Smooth muscle cell (in vitro differentiated cells): ENCODE results near the gene ZSWIM5. TPM values are rescaled to one million over a fixed set of nuclear protein-coding genes. Genes with fewer than 3 reads are reported as not detected.

Experiments used
- DNase-seq: peaks from one replicate; lab custom pipeline; 2025; ENCODE audit not compliant: unreplicated experiment; lab: John Stamatoyannopoulos, UW
- H2AFZ ChIP-seq: fragments of 200-600 bp; sonication (generic); 2 replicates; pipeline ENCODE4 v1.6.0; 2016; ENCODE audit warnings: antibody characterized with exemption, low read depth, mild to moderate bottlenecking
- H3F3A ChIP-seq: fragments of 200-600 bp; sonication (generic); 2 replicates; pipeline ENCODE4 v1.6.0; 2017; ENCODE audit warnings: antibody characterized with exemption, low read depth
- H3K27ac ChIP-seq: fragments of 200-600 bp; sonication (generic); 2 replicates; pipeline ENCODE4 v1.5.1; 2016; ENCODE audit warnings: low read depth, mild to moderate bottlenecking
- H3K27me3 ChIP-seq: fragments of 200-600 bp; sonication (generic); 2 replicates; pipeline ENCODE4 v1.6.1; 2016; ENCODE audit warnings: low read depth, mild to moderate bottlenecking
- H3K36me3 ChIP-seq: fragments of 200-600 bp; sonication (generic); 2 replicates; pipeline ENCODE4 v1.5.1; 2016; ENCODE audit warnings: low read depth
- H3K4me1 ChIP-seq: fragments of 200-600 bp; sonication (generic); 2 replicates; pipeline ENCODE4 v1.5.1; 2016; ENCODE audit warnings: low read depth
- H3K4me2 ChIP-seq: fragments of 200-600 bp; sonication (generic); 2 replicates; pipeline ENCODE4 v1.6.0; 2016; ENCODE audit warnings: mild to moderate bottlenecking
- H3K4me3 ChIP-seq: fragments of 200-600 bp; sonication (generic); 2 replicates; pipeline ENCODE4 v1.5.1; 2016; ENCODE audit warnings: mild to moderate bottlenecking
- H3K79me2 ChIP-seq: fragments of 200-600 bp; sonication (generic); 2 replicates; pipeline ENCODE4 v1.6.0; 2016; ENCODE audit warnings: low read depth, mild to moderate bottlenecking
- H3K9ac ChIP-seq: fragments of 200-600 bp; sonication (generic); 2 replicates; pipeline ENCODE4 v1.6.0; 2016; ENCODE audit warnings: low read depth
- H3K9me3 ChIP-seq: fragments of 200-600 bp; sonication (generic); replicated peaks from 2 replicates; pipeline ENCODE4 v1.5.1; 2016; ENCODE audit warnings: low read depth
- H4K20me1 ChIP-seq: fragments of 200-600 bp; sonication (generic); 2 replicates; pipeline ENCODE4 v1.6.0; 2016; ENCODE audit warnings: low read depth
- WGBS: methylation state at CpG from one replicate; pipeline ENCODE4 v1.1.7; 2016; ENCODE audit warnings: low lambda C conversion rate; 5-methylcytosine and 5-hydroxymethylcytosine counted together
- polyA plus RNA-seq: library from polyadenylated mRNA; unstranded; fragments of >200 nt; fragmentation: Nextera tagmentation; extraction: Ambion mirVana; gene quantifications from 2 replicates; pipeline ENCODE4 v1.2.1, GENCODE V29; 2016
- total RNA-seq: library from RNA; depleted of rRNA; stranded (reverse); fragments of >200 nt; gene quantifications from 2 replicates; pipeline ENCODE4 v1.2.3, GENCODE V29; 2014
- TF ChIP-seq, protein P1 (sequence below): fragments of 200-600 bp; sonication (generic); IDR thresholded peaks from 2 replicates; pipeline ENCODE4 v1.5.1; 2017; ENCODE audit warnings: borderline replicate concordance, mild to moderate bottlenecking, antibody characterized with exemption; ENCODE audit not compliant: insufficient read depth, poor library complexity, severe bottlenecking

ZSWIM5 gene
- total and polyA plus RNA-seq, 2 experiments from 2014 or later: 0.13 to 0.26 TPM

GRCh38 chr1:45205011-45205909 lies 1.1 kb downstream of the ZSWIM5 start:
- Histone ChIP-seq H3K79me2 (no peaks in the 10 kb centered on the region), H2AFZ (peak overlapping the region; percentile 65), H3K9me3 (no peaks in the 10 kb centered on the region), H4K20me1 (no peaks in the 10 kb centered on the region), H3K27ac (no peak overlapping the region), H3F3A (no peaks in the 10 kb centered on the region), H3K36me3 (no peaks in the 10 kb centered on the region), H3K4me3 (peak overlapping the region; percentile 49), H3K9ac (no peak overlapping the region), H3K4me2 (peak overlapping the region; percentile 85), H3K4me1 (peaks cover 5% of the 10 kb centered on the region), H3K27me3 (peaks cover 47% of the 10 kb centered on the region)
- 5% methylated on average over 36 of the region's 43 CpGs for WGBS
- TF ChIP-seq, protein P1, sequence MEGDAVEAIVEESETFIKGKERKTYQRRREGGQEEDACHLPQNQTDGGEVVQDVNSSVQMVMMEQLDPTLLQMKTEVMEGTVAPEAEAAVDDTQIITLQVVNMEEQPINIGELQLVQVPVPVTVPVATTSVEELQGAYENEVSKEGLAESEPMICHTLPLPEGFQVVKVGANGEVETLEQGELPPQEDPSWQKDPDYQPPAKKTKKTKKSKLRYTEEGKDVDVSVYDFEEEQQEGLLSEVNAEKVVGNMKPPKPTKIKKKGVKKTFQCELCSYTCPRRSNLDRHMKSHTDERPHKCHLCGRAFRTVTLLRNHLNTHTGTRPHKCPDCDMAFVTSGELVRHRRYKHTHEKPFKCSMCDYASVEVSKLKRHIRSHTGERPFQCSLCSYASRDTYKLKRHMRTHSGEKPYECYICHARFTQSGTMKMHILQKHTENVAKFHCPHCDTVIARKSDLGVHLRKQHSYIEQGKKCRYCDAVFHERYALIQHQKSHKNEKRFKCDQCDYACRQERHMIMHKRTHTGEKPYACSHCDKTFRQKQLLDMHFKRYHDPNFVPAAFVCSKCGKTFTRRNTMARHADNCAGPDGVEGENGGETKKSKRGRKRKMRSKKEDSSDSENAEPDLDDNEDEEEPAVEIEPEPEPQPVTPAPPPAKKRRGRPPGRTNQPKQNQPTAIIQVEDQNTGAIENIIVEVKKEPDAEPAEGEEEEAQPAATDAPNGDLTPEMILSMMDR: no peak
- peak; percentile 32 for DNase-seq

DNA sequence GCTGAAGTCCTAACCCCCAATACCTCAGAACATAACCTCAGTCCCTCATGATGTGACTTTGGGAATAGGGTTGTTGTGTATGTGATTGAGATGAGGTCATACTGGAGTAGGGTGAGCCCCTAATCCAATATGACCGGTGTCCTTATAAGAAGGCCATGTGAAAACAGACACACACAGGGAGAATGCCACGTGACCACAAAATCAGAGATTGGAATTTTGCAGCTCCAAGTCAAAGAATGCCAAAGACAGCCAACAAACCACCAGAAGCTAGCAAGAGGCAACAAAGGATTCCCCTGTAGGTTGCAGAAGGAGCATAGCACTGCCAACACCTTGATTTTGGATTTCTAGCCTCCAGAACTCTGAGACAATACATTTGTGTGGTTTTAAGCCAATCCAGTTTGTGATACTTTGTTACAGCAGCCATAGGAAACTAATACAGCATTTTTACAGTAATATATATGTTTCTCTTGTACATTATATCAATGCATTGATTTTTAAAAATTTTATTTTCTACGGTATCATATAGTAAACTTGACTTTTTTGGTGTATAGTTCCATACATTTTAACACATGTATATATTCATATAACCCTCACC lies 5.4 kb downstream of the ZSWIM5 start:
- Histone ChIP-seq H2AFZ (no peak overlapping the region), H4K20me1 (no peaks in the 10 kb centered on the region), H3K4me2 (no peak overlapping the region), H3K79me2 (no peaks in the 10 kb centered on the region), H3K9ac (no peak overlapping the region), H3K4me3 (no peak overlapping the region), H3K4me1 (peaks cover 5% of the 10 kb centered on the region), H3K9me3 (no peaks in the 10 kb centered on the region), H3K27me3 (peaks cover 26% of the 10 kb centered on the region), H3F3A (no peaks in the 10 kb centered on the region), H3K27ac (no peak overlapping the region), H3K36me3 (no peaks in the 10 kb centered on the region)
- 62% methylated on average over 3 of the region's 3 CpGs for WGBS
- TF ChIP-seq, protein P1: no peak
- DNase-seq: no peak

DNA sequence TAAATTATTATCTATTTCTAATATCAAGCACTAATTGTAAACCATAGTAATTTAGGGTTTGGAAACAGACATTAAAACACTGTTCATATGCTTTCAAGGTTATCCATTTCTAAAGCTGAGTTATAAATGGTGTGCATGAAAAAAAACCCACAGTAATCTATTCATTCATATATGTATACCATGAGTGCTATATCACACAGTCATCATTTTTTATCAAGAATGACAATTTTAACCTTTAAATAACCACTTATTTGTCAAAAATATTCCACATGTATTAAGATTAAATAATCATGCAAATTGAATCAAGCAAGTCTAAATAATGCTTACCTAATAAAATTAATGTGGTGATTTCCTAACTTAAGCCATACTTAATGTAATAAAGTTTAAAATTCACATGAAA lies 6.0 kb downstream of the ZSWIM5 start:
- no peak for DNase-seq
- H3K36me3 ChIP-seq: no peaks in the 10 kb centered on the region
- H3K27me3 ChIP-seq: peaks cover 25% of the 10 kb centered on the region
- no peak overlapping the region for H2AFZ ChIP-seq
- no peaks in the 10 kb centered on the region for H3F3A ChIP-seq
- TF ChIP-seq, protein P1: no peak
- H3K9ac ChIP-seq: no peak overlapping the region
- no peak overlapping the region for H3K4me3 ChIP-seq
- peaks cover 5% of the 10 kb centered on the region for H3K4me1 ChIP-seq
- no peaks in the 10 kb centered on the region for H3K9me3 ChIP-seq
- no peak overlapping the region for H3K27ac ChIP-seq
- no peaks in the 10 kb centered on the region for H3K79me2 ChIP-seq
- H3K4me2 ChIP-seq: no peak overlapping the region
- no peaks in the 10 kb centered on the region for H4K20me1 ChIP-seq

DNA sequence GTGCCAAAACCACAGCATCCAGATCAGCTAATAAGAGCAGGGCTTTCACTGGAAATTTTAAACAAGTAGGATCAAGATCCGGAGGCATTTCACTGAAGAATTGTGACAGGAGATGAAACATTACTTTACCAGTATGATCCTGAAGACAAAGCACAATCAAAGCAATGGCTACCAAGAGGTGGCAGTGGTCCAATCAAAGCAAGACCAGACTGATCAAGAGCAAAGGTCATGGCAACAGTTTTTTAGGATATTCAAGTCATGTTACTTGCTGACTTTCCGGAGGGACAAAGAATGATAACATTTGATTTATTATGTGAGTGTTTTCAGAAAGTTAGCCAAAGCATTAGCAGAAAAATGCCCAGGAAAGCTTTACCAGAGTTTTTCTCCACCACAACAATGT lies 8.2 kb downstream of the ZSWIM5 start:
- TF ChIP-seq, protein P1: no peak
- H3K4me2 ChIP-seq: no peak overlapping the region
- H3K79me2 ChIP-seq: no peaks in the 10 kb centered on the region
- WGBS: 81% methylated on average over 2 of the region's 2 CpGs
- H3K9ac ChIP-seq: no peak overlapping the region
- peaks cover 2% of the 10 kb centered on the region for H3K27me3 ChIP-seq
- no peak overlapping the region for H3K4me3 ChIP-seq
- no peaks in the 10 kb centered on the region for H3F3A ChIP-seq
- no peak for DNase-seq
- H2AFZ ChIP-seq: no peak overlapping the region
- no peaks in the 10 kb centered on the region for H3K36me3 ChIP-seq
- H4K20me1 ChIP-seq: no peaks in the 10 kb centered on the region
- no peaks in the 10 kb centered on the region for H3K4me1 ChIP-seq
- H3K27ac ChIP-seq: no peak overlapping the region
- no peaks in the 10 kb centered on the region for H3K9me3 ChIP-seq
